NCI-H1048 (cell line): Measurements from ENCODE around the gene GPR34.
"Not testable (repeated sequence)": the region's sequence is repeated elsewhere in the genome, so short reads cannot be mapped to it uniquely, and the experiment has no call there.

ENCODE experiments used
- DNase-seq: peaks from one replicate; lab custom pipeline; 2025; lab: John Stamatoyannopoulos, UW

GPR34 gene, protein sequence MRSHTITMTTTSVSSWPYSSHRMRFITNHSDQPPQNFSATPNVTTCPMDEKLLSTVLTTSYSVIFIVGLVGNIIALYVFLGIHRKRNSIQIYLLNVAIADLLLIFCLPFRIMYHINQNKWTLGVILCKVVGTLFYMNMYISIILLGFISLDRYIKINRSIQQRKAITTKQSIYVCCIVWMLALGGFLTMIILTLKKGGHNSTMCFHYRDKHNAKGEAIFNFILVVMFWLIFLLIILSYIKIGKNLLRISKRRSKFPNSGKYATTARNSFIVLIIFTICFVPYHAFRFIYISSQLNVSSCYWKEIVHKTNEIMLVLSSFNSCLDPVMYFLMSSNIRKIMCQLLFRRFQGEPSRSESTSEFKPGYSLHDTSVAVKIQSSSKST

DNA sequence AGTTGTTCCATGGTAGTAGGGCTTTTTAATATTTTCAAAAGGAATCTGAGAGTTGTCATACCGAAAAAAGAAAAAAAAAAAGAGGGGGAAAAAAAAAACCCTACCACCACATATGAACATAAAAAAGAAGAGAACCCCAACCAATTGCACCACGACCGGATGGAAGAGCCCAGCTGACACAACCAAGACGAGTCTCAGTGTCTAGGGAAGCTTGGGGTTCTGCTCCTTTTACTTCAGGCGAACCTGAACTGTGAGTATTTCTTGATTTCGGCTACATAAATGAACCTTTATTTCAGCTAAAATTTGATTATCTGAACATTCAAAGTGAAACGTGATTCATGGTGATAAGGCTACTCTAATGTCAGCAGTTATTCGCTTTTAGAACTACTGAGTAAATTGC lies at the start of gene GPR34:
Gene GPR34 (plus strand): TSS at position 139 of the 400 bp plus-strand sequence. CDS start 6,661 bp downstream, outside the sequence.
- DNase-seq, result no peak

DNA sequence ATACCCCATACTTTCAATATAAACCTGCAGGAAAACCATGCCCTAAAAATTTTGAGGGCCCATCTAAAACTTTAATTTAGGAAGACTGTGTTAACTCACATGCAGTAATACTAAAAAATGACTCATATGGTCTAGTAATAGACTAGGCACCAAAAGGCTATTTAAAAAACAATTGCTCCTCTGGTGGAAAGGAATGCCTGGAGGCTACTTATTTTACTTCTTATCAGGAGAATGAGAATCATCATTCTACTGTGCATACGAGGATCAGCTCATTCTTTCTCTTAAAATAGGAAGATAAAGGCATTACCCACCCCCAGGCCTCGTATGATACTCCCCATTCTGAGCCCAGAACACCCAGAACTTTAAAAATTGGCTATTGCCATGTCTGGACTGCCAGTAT lies 42.6 kb upstream of the GPR34 start:
- DNase-seq, result not testable (repeated sequence)

DNA sequence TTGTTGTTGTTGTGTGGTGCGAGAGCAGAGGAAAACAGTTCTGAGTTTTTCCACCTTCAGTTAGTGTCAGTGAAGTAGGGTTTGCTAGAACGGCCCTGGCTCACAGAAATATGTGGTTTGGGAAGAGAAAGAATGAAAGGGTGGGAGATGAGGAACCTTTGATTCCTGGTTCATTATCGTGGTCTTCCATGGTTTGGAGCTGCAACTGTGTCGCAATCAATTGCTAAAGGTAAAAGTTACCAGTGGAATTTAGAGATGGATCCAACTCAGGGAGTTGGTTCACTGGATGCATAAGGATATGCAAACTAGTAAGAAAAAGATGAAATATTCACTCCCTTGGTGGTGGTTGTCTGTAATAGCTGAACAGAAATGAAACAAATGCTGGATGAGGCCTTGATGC lies 35.6 kb upstream of the GPR34 start:
- DNase-seq, result no peak

DNA sequence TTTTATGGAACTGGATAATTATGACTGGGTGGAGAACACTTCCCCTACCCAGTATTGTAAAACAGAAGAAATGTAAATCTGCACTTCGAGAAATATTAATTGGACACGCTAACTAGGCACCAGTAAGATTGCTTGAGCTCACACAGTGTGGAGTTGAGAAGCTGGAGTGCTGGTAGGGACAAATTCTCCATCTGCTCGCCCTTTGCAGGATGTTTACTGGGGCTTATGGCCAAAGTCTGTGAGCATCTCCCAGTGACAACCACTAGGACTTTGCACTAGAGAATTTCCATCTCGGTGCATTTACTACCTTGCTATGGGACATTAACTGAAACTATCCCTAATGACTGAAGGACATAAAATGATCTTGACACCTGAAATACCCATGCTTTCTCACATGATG lies 33.7 kb upstream of the GPR34 start:
- DNase-seq, result no peak

DNA sequence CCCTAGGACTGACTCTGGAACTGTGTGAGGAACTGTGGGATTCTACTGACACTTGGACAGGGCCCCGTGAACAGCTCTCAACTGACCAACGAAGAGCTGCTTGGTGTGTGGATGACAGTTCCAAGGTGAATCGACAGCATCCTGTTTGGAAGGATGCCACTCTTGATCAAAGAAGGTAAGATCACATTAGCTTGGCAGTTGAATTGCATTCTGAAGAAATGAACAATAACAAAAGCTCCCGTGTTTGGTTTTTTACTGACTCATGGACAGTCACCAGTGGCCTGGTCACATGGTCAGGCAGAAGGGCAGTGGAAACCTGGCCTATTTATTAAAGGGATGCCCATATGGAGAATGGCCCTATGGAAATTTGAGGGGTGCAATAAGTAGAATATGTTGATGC lies 33.1 kb upstream of the GPR34 start:
- no peak for DNase-seq

DNA sequence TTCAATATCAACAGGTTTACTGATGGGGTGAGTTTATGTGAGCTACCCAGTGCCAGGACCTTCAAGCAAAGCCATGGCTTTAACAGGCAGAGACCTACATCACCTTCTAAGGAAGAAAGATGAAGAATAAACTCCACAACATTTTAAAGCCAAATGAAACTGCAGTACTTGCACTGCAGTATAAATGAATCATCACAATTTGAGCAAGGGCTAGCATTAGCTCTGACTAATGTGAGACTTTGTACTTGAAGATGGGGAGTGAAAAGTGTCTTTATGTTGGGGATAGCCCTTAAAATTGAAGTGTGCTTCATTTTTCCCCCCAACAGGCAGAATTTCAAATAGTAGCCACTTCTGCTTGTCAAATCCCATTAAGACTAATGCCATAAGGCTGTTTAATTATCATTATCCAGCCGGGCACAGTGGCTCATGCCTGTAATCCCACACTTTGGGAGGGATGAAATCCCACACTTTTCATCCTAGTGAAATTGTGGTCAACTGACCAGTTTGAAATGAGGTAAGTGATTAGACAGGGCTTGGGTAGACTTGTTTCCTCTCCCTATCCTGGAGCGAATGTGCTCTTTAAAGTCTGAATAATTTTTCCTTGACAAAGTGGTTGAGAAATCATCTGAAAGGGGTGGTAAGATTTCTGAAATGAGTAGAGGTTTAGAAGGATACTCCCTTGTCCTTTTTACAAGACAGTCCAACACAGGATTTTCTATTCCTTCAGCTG lies 27.2 kb upstream of the GPR34 start:
- DNase-seq, result no peak

DNA sequence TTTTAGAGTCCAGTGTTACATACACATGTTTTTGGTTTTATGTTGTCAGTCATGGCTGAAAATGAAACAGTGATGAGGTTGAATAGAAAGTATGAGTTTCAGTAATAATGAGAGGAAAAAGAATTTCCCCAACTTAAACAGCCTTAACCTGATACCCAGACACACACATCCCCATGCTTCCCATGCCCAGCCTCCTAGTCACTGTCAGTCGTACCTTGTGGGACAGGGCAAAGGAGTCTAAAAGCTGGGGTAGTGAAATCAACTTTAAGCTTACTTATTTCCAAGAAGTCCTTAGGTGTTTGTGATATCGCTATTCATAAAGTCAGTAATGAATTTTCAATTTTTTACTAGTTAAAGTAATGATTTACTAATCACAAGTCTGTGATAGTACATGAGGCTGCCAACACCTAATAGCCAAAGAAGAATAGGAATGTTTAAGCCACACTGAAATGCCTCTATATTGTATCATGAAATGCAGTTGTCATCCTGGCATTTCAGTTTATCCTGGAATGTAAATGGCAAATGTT lies 24.3 kb upstream of the GPR34 start:
- no peak for DNase-seq

DNA sequence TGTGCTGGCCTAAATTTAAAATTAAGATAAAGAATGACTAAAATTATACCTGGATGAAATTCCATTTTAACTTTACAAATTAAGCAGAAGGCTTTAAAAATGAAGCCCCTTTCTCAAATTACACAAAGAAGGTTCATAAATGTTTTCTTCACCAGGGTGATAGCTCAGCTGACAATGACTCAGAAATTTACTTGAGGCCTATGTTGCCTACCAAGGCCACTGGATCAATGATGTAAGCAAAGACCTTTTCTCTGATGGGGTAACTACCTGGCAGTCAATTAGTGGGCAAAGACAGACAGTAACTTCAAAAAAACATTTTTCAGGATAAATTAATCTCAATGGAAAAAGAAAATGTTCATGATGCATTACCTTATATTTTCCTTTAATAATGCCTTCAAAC lies 23.9 kb upstream of the GPR34 start:
- DNase-seq, result no peak

DNA sequence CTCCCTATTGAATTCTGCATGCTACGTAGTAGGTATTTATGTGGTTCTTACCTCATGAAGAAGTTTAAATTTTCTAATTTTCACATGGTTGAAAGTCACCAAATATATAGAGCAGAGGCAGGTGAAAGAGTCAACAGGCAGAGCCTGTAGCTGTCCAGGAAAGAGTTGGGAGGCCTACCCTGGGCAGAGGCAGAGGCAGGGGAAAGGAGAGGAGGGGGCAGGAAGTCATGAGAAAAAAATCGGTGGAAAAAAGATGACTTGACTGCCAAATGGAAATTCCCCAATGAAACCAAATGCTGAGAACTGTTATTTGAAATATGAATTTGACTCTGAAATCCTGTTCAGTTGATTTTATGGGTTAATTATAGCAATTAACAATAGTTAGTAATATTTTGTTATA lies 23.1 kb upstream of the GPR34 start:
- no peak for DNase-seq

DNA sequence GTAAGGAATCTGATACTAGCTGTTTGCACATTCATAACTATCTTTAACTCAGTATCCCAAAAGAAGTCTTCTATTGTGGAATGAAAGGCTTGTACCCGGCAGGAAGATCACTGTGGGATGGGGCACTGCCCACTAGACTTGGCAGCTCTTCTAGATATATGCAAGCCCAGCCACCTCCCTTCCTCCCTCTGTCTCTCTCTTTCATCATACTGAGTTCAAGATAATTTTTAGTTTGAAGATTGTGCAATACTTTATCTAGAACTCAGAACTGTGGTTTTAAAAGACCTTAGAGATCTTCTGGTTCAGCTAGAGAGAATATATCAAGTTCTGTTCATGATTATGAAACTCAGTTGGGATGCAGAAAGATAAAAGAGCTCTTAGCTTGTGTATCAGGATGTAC lies 22.5 kb upstream of the GPR34 start:
- no peak for DNase-seq

DNA sequence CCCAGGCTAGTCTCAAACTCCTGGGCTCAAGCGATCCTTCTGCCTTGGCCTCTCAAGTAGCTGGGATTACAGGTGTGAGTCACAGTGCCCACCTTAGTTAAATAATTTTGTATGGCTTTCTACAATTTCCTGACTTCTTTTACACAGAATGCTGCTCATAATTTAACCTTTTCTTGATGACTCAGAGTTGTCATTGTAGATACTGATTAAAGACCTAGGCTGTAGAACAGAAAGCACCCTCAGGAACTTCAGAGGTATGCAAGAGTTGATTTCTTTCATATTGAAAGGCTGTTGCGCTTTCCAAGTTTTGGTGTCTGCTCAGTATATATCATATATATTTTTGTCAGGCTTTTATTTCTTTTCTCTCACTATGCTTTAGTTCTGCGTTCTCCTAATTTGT lies 21.1 kb upstream of the GPR34 start:
- DNase-seq, result no peak

DNA sequence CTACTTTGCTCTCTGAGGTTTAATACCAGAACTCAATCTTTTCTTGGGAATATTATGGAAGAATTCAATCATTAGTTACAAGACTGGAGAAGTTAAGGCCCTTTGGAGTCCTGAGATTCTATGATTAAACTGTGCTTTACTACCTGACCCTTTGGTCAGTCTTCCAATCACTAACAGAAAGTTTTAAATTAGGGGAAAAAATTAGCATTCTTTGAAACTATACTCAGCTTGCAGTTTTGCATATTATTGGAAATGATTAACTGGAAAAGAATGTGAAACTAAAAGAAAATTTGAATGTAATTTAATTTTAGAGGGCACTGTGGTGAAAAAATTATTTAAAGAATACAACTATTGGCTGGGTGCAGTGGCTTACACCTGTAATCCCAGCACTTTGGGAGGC lies 18.7 kb upstream of the GPR34 start:
- DNase-seq, result no peak

DNA sequence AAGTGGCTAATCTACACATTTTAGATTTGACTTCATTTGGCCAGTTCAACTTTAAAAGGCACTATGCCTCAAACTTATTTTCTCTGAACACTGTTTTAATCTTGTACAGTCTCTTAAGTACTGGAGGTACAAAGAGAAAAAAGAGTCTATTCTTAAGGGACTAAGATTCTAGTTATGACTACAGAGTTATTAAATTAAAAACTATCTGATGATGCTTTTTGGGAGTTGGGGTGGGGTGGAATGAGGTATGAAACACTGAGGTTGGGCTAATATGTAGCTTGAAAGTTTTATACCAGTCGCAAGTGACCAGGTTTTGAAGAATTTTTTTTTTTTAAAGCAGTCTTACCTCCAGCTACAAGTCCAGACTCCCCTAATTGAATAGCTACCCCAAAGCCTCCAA lies 17.7 kb upstream of the GPR34 start:
- no peak for DNase-seq

DNA sequence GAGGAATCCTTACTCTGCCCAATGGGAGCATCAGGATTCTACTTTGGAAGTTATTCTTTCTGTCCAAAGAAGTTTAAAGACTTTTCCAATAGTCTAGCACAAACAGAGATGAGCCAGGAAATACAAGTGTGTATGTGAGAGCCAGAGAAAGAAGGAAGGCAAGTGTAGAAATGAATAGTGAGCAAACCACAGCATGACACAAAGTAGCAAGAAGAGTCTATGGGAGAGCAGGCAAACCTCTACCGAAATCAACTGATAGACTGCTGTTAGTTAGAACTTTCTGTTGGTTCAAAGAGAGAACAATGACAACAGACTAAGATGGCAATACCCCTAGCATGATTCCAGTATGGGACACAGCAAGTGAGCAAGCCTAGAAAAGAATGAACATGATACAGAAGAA lies 16.1 kb upstream of the GPR34 start:
- no peak for DNase-seq

DNA sequence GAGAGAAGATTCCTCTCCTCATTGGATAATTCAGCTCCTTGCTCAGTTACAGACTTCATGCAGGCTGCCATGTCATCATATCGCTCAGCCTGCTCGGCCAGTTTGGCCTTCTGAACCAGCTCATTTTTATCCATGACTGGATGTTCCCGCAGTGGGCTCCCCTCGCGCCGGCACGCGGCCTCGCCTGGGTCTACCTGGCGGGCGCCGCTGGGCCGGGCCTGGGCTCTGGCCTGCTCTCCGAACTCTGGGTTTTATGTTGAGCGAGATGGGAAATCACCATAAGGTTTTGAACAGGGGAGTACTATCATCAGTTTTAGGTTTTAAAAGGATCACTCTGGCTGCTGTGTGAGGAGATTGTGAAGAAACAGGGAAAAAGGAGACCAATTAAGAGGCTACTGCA lies 12.4 kb upstream of the GPR34 start:
- not testable (repeated sequence) for DNase-seq

DNA sequence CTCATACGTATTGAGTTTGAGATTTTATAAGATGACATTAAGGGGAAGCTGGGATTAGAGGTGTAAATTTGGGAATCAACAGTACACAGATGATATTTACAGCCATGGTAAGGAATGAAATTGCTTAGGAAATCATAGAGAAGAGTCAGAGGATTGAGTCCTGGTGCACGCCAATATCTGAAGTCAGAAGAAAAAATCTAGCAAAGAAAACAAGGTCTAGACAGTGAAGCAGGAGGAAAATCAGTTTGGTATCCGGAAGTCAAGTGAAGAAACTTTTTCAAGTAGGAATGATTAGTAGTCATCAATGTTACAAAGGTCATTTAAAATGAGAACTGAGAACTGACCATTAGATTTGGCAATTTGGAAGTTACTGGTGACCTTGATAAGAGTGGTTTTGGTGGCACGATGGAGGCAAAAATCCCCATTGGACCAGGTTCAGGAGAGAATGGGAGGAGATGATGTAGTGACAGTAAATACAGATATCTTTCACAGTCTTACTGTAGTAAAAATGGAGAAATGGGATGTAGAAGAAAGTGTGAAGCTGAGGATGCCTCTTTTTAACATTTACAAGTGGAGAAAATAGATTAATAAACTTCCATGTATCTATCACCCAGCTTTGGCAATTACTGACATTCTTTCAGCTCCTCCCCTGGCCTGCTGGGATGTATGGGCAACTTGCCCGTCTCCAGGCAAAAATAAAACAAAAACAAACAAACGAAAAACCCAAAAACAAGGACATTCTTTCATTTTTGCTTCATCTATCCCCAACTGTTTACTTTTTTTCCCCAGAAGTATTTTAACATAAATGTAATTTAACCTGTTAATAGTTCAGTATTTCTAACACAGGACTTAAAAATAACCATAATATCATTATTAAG lies 11.4 kb upstream of the GPR34 start:
- DNase-seq, result no peak

DNA sequence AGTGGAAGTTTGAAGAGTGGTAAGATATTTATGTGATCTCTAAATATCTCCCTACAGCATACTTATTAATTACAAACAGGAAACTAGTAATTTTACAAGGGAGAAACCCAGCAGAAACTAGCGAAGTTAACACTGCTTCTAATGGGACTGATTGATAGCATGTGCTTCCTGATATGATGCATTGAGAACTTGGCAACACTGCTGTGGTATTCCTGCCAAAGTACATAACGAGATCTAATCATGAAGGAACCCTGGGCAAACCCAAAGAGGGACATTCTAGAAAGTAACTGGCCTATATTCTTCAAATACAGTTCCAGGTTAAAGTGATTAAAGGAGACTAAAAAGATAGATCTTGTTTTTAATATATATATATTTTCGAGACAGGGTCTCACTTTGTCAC lies 4.6 kb upstream of the GPR34 start:
- DNase-seq, result no peak

DNA sequence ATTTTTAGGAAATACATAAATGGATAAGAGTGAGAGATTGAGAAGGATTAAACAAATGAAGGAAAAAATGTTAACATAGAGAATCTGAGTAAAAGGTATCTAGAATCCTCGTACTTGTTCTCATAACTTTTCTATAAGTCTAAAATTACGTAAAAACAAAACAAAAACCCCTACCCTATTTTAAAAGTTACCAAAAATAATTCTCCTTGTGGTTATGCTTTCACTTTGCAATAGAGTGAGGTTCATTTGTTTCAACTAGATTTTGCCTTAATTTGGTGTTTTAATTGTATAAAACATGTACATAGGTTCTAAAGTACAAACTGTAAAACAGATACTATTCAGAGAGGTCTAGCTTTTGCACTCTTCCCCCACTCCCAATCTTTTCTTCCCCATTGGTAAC lies 3.8 kb upstream of the GPR34 start:
- no peak for DNase-seq

DNA sequence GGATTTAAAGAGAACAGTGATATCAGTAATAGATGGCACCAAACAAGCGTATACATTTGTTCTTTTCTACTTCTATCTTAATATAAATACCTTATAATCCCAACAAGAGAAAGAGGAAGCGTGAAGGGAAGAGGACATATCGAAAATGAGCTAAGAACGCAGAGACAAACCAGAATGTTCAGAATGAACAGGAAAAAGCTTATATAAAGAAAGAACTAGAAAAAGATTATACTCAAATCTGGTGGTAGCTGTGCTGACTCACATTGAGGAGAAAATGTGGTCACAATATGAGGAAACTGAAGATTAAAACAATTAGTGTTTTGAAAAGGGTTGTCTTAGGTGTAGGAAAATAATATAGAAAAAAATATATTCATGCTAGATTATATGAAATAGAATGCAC lies 2.0 kb upstream of the GPR34 start:
- no peak for DNase-seq

DNA sequence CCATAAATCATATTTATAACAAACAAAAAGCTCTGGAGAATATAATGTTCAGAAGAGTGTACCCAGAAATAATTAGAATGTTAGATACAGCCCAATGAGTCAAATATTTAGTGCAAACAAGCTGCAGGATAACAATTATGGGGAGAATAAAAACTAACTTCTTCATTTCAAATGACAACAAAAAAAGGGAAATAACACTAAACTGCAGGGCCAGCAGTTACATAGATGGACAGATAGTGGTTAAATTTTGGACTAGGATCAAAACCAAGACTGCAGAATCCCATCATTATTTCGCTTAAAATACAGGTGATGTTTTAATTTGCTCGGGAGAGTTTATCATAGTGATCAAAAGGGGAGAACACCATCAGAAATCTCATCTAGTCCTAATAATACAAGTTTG lies 617 bp upstream of the GPR34 start:
- no peak for DNase-seq

DNA sequence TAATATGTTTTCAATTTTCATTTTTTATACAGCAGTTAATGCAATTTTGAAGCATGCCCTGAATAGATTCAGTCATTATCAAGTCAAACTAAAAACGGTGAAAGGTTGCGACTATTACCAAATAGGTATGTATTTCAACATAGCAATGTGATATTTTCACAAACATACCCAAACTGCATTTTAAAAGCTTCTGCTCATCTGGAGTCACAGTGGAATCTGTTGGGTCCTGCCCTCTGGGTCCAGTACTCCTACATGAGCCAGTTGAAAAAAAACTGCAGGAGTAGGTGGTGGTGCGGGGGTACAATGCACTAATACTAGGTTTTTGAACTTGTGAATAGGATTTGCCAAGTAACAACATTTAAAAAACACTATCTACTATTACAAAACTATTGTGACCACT lies 938 bp downstream of the GPR34 start:
- DNase-seq, result no peak

DNA sequence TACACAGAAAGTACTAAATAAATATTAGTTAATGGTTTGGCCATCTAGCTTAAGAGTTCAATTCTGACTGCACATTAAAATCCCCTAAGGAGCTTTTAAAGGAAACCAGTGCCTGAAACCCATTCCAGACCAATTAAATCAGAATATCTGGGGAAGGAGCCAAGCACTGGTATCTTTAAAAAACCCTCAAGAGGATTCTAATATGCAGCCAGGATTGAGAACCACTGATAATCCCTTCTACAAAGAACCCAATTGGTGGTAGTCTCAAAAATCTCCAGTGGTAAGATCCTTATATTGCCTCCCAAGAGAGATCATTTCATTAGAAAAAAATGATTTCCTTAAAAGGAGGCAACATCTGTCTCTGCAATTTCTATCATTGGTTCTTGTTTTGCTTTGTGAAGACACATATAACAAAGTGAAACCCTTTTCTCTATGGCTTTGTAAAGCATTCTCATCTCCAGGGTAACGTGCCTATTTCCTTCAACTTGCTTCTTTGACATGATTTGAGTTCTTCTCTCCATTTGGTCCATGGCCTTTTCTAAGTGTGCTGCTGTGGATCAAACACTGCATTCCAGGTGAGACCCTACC lies 3.5 kb downstream of the GPR34 start:
- DNase-seq, result no peak
